SK-N-MC (cell line): ENCODE results near the gene GRIA4.

Experiments used
- EZH2 ChIP-seq: fragments of 200-600 bp; sonication (generic); IDR thresholded peaks from one replicate; pipeline ENCODE4 v1.6.1; 2017; ENCODE audit warnings: antibody characterized with exemption
- FOXP2 ChIP-seq: optimal IDR thresholded peaks from 2 replicates; pipeline ENCODE3; 2011; ENCODE audit warnings: mild to moderate bottlenecking, moderate library complexity; ENCODE audit not compliant: insufficient read depth; ENCODE audit errors: extremely low read length, control extremely low read depth
- POLR2AphosphoS5 ChIP-seq: IDR thresholded peaks from 2 replicates; pipeline ENCODE4 v1.6.1; 2012; ENCODE audit warnings: mild to moderate bottlenecking, low read depth, low read length, borderline replicate concordance

DNA sequence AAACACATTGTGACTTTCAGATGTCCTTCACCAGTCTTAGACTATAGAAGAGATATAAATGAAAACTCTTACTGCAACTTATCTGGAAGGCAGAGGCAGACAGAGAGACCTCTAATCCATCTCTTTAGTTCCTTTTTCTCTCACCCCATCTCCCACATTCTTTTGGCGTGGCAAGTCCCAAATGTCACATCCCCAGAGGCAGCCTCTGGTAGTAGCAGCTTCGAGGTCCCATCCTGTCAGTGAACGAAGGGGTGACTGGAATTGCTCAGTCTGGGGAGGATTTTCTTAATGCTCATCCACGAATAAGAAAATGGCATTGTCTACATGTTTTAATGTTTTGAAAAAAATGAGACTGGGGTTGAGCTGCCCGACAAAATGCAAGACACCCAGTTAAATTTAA, 201.4 kb downstream of the GRIA4 start:
- TF ChIP-seq EZH2 = no peak
- no peak for TF ChIP-seq POLR2AphosphoS5
- no peak for TF ChIP-seq FOXP2
